ENCODE data around the gene PCF11. TPM values are rescaled to one million over a fixed set of nuclear protein-coding genes. Genes with fewer than 3 reads are reported as not detected.

The PCF11 gene
- total RNA-seq, 1 experiment from 2014 or later, result 41.7 TPM

GRCh38 chr11:83122050-83122449, 34.9 kb upstream of the PCF11 start:
- ChIA-PET POLR2A (ENCODE audit: unreplicated experiment) (no interaction called here), CTCF (no interaction called here)

GRCh38 chr11:83122766-83123165, 34.2 kb upstream of the PCF11 start:
- H3K4me2 ChIP-seq (ENCODE audit: low read length), result no peak overlapping the region
- no peak overlapping the region for H3K27ac ChIP-seq (ENCODE audit: low read length)
- no peaks in the 10 kb centered on the region for H3K9me2 ChIP-seq (replicated peaks; ENCODE audit: low read length)
- CTCF ChIA-PET, result no interaction called here
- H3K4me1 ChIP-seq (ENCODE audit: insufficient read depth, low read length), result no peaks in the 10 kb centered on the region
- H2AFZ ChIP-seq (ENCODE audit: low read length), result no peak overlapping the region
- no peak overlapping the region for H3K4me3 ChIP-seq (ENCODE audit: low read length)
- H3K9me3 ChIP-seq (ENCODE audit: low read length), result no peaks in the 10 kb centered on the region
- no peak for TF ChIP-seq EZH2phosphoT487 (IDR thresholded peaks at IDR 0.05; ENCODE audit: borderline replicate concordance, low read length)
- no peak for TF ChIP-seq EZH2 (IDR thresholded peaks at IDR 0.05; ENCODE audit: low read length, unreplicated experiment)
- TF ChIP-seq, protein P1, sequence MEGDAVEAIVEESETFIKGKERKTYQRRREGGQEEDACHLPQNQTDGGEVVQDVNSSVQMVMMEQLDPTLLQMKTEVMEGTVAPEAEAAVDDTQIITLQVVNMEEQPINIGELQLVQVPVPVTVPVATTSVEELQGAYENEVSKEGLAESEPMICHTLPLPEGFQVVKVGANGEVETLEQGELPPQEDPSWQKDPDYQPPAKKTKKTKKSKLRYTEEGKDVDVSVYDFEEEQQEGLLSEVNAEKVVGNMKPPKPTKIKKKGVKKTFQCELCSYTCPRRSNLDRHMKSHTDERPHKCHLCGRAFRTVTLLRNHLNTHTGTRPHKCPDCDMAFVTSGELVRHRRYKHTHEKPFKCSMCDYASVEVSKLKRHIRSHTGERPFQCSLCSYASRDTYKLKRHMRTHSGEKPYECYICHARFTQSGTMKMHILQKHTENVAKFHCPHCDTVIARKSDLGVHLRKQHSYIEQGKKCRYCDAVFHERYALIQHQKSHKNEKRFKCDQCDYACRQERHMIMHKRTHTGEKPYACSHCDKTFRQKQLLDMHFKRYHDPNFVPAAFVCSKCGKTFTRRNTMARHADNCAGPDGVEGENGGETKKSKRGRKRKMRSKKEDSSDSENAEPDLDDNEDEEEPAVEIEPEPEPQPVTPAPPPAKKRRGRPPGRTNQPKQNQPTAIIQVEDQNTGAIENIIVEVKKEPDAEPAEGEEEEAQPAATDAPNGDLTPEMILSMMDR (conservative IDR thresholded peaks at IDR 0.05; ENCODE audit: low read depth, low read length), result no peak
- POLR2A ChIA-PET (ENCODE audit: unreplicated experiment), result no interaction called here
- no TSS peak for BruUV-seq (replicated peaks)
- H3K27me3 ChIP-seq (ENCODE audit: low read length), result no peaks in the 10 kb centered on the region
- no peaks in the 10 kb centered on the region for H3K36me3 ChIP-seq (ENCODE audit: low read depth, low read length)
- DNase-seq (no peak), ATAC-seq (no peak)
- no peaks in the 10 kb centered on the region for H3F3A ChIP-seq (ENCODE audit: low read length, unreplicated experiment)
- no peaks in the 10 kb centered on the region for H4K20me1 ChIP-seq (ENCODE audit: low read length)
- H3K9ac ChIP-seq (ENCODE audit: low read length), result no peak overlapping the region
- H3K79me2 ChIP-seq (ENCODE audit: low read length), result no peaks in the 10 kb centered on the region
- intact Hi-C loops (cut with micrococcal nuclease), result no loop called here

More at GRCh38 chr11:83122050-83122449, 34.9 kb upstream of the PCF11 start:
- intact Hi-C loops (cut with micrococcal nuclease), result no loop called here
- no peak for TF ChIP-seq EZH2phosphoT487 (IDR thresholded peaks at IDR 0.05; ENCODE audit: borderline replicate concordance, low read length)
- no peak for TF ChIP-seq EZH2 (IDR thresholded peaks at IDR 0.05; ENCODE audit: low read length, unreplicated experiment)
- TF ChIP-seq, protein P1 (conservative IDR thresholded peaks at IDR 0.05; ENCODE audit: low read depth, low read length), result no peak
- no peak overlapping the region for H3K9ac ChIP-seq (ENCODE audit: low read length)
- no peaks in the 10 kb centered on the region for H3K9me3 ChIP-seq (ENCODE audit: low read length)
- ATAC-seq (no peak), DNase-seq (no peak)
- no peaks in the 10 kb centered on the region for H3K4me1 ChIP-seq (ENCODE audit: insufficient read depth, low read length)
- no peaks in the 10 kb centered on the region for H3K9me2 ChIP-seq (replicated peaks; ENCODE audit: low read length)
- H3K36me3 ChIP-seq (ENCODE audit: low read depth, low read length), result no peaks in the 10 kb centered on the region
- no peak overlapping the region for H3K27ac ChIP-seq (ENCODE audit: low read length)
- BruUV-seq (replicated peaks), result no TSS peak
- no peaks in the 10 kb centered on the region for H3K27me3 ChIP-seq (ENCODE audit: low read length)
- no peak overlapping the region for H3K4me3 ChIP-seq (ENCODE audit: low read length)
- H3K4me2 ChIP-seq (ENCODE audit: low read length), result no peak overlapping the region
- H3F3A ChIP-seq (ENCODE audit: low read length, unreplicated experiment), result no peaks in the 10 kb centered on the region
- no peaks in the 10 kb centered on the region for H3K79me2 ChIP-seq (ENCODE audit: low read length)
- no peaks in the 10 kb centered on the region for H4K20me1 ChIP-seq (ENCODE audit: low read length)
- no peak overlapping the region for H2AFZ ChIP-seq (ENCODE audit: low read length)

- CTCF ChIA-PET, result no interaction called here
- H3K9me3 ChIP-seq (ENCODE audit: low read length), result no peaks in the 10 kb centered on the region
- intact Hi-C loops (cut with micrococcal nuclease), result no loop called here
- TF ChIP-seq EZH2phosphoT487 (IDR thresholded peaks at IDR 0.05; ENCODE audit: borderline replicate concordance, low read length), result no peak
- TF ChIP-seq, protein P1 (conservative IDR thresholded peaks at IDR 0.05; ENCODE audit: low read depth, low read length), result no peak
- no peak for TF ChIP-seq EZH2 (IDR thresholded peaks at IDR 0.05; ENCODE audit: low read length, unreplicated experiment)
- H3K27me3 ChIP-seq (ENCODE audit: low read length), result no peaks in the 10 kb centered on the region
- H3K4me3 ChIP-seq (ENCODE audit: low read length), result no peak overlapping the region
- no peaks in the 10 kb centered on the region for H3K36me3 ChIP-seq (ENCODE audit: low read depth, low read length)
- no peaks in the 10 kb centered on the region for H3K4me1 ChIP-seq (ENCODE audit: insufficient read depth, low read length)
- no peaks in the 10 kb centered on the region for H4K20me1 ChIP-seq (ENCODE audit: low read length)
- no peak for DNase-seq
- no peak for ATAC-seq
- no peak overlapping the region for H3K9ac ChIP-seq (ENCODE audit: low read length)
- POLR2A ChIA-PET (ENCODE audit: unreplicated experiment), result no interaction called here
- no peaks in the 10 kb centered on the region for H3K9me2 ChIP-seq (replicated peaks; ENCODE audit: low read length)
- no peak overlapping the region for H2AFZ ChIP-seq (ENCODE audit: low read length)
- no peak overlapping the region for H3K27ac ChIP-seq (ENCODE audit: low read length)
- no peak overlapping the region for H3K4me2 ChIP-seq (ENCODE audit: low read length)
- no peaks in the 10 kb centered on the region for H3K79me2 ChIP-seq (ENCODE audit: low read length)
- no TSS peak for BruUV-seq (replicated peaks)
- no peaks in the 10 kb centered on the region for H3F3A ChIP-seq (ENCODE audit: low read length, unreplicated experiment)
Observed at GRCh38 chr11:83124636-83125424, 32.1 kb upstream of the PCF11 start.
